Keratinocyte (primary cell): ENCODE measurements around the gene TTC4. TPM values are rescaled to one million over a fixed set of nuclear protein-coding genes. Genes with fewer than 3 reads are reported as not detected.

ENCODE experiments used
- DNase-seq: peaks from one replicate; pipeline ENCODE4 v3.0.0-alpha.2; 2011; ENCODE audit warnings: low read depth, missing footprints, low spot score
- FAIRE-seq: peaks from 2 replicates; lab custom pipeline; 2011; peaks lifted over from hg19 to GRCh38; lab: Jason Lieb, UNC
- H2AFZ ChIP-seq: 2 replicates; pipeline ENCODE4 v1.6.0; 2012; ENCODE audit warnings: low read length, control low read depth, inconsistent platforms; ENCODE audit not compliant: control insufficient read depth
- H3K27ac ChIP-seq: 2 replicates; pipeline ENCODE4 v1.5.1; 2011; ENCODE audit warnings: low read length; ENCODE audit not compliant: control insufficient read depth, insufficient read depth
- H3K27me3 ChIP-seq: 3 replicates; pipeline ENCODE4 v1.6.0; 2011; ENCODE audit warnings: low read length; ENCODE audit not compliant: control insufficient read depth, insufficient read depth; ENCODE audit errors: extremely low read depth
- H3K36me3 ChIP-seq, 2 experiments: 2 replicates in 1 of 2; 3 replicates in 1 of 2; pipeline ENCODE4 v1.5.1; 2011; ENCODE audit warnings: low read length in 2 of 2, mild to moderate bottlenecking in 1 of 2; ENCODE audit not compliant: control insufficient read depth in 2 of 2, insufficient read depth in 2 of 2; ENCODE audit errors: extremely low read depth in 1 of 2
- H3K4me1 ChIP-seq: 3 replicates; pipeline ENCODE4 v1.5.1; 2011; ENCODE audit warnings: low read length; ENCODE audit not compliant: control insufficient read depth, insufficient read depth; ENCODE audit errors: extremely low read depth
- H3K4me2 ChIP-seq: 3 replicates; pipeline ENCODE4 v1.6.0; 2011; ENCODE audit warnings: low read depth, low read length; ENCODE audit not compliant: control insufficient read depth, insufficient read depth; ENCODE audit errors: extremely low read depth
- H3K4me3 ChIP-seq, 3 experiments: fragments of 200-600 bp in 1 of 3; sonication (generic) in 1 of 3; 2 replicates in 2 of 3; 3 replicates in 1 of 3; pipeline ENCODE4 v1.5.1; 2011 to 2016; ENCODE audit warnings: low read length in 3 of 3, mild to moderate bottlenecking in 3 of 3, control low read depth in 2 of 3, inconsistent platforms in 1 of 3, low read depth in 1 of 3, mixed read lengths in 1 of 3, mixed run types in 1 of 3, moderate library complexity in 1 of 3; ENCODE audit not compliant: control insufficient read depth in 2 of 3, insufficient read depth in 2 of 3; ENCODE audit errors: extremely low read depth in 1 of 3
- H3K79me2 ChIP-seq: 2 replicates; pipeline ENCODE4 v1.6.0; 2012; ENCODE audit warnings: low read length; ENCODE audit not compliant: control insufficient read depth, insufficient read depth
- H3K9ac ChIP-seq: 3 replicates; pipeline ENCODE4 v1.6.0; 2011; ENCODE audit warnings: low read length; ENCODE audit not compliant: control insufficient read depth, insufficient read depth; ENCODE audit errors: extremely low read depth
- H3K9me1 ChIP-seq: 3 replicates; pipeline ENCODE4 v1.6.0; 2011; ENCODE audit warnings: low read length; ENCODE audit not compliant: control insufficient read depth, insufficient read depth; ENCODE audit errors: extremely low read depth
- H3K9me3 ChIP-seq: 2 replicates; pipeline ENCODE4 v1.5.1; 2012; ENCODE audit warnings: low read depth, low read length; ENCODE audit not compliant: control insufficient read depth
- H4K20me1 ChIP-seq: 3 replicates; pipeline ENCODE4 v1.6.0; 2011; ENCODE audit warnings: low read length; ENCODE audit not compliant: control insufficient read depth, insufficient read depth; ENCODE audit errors: extremely low read depth
- EZH2 ChIP-seq: IDR thresholded peaks from one replicate; pipeline ENCODE4 v1.6.1; 2012; ENCODE audit warnings: inconsistent platforms, mild to moderate bottlenecking, low read length, moderate library complexity
- dilution Hi-C: fragments of 300-500 bp; cut with MboI; formaldehyde crosslinking; loops from one replicate; pipeline ENCODE4 v1.7.0; 2020; ENCODE audit warnings: low sequenced_read_pairs; ENCODE audit not compliant: extremely low pct_ligation_motif_present
- polyA plus RNA-seq, 5 experiments: library from polyadenylated mRNA; depleted of rRNA in 3 of 5; stranded (reverse) in 3 of 5; stranded (forward) in 1 of 5; unstranded in 1 of 5; fragments of >200 nt; gene quantifications; 1 replicate in 1 of 5; 2 replicates in 3 of 5; 3 replicates in 1 of 5; pipeline versions ENCODE4 v1.2.1 to v1.2.3, GENCODE V29; 2011 to 2012; ENCODE audit warnings: missing spikeins in 2 of 5, low read depth in 1 of 5, low replicate concordance in 1 of 5
- TF ChIP-seq, protein P1 (sequence below), 3 experiments: IDR thresholded peaks in 1 of 3; conservative IDR thresholded peaks in 1 of 3; optimal IDR thresholded peaks in 1 of 3; 2 replicates in 2 of 3; 3 replicates in 1 of 3; pipeline versions ENCODE3 to v1.5.1; 2011; ENCODE audit warnings: low read length in 3 of 3, mild to moderate bottlenecking in 3 of 3, moderate library complexity in 2 of 3, control low read depth in 1 of 3, inconsistent platforms in 1 of 3; ENCODE audit not compliant: insufficient read depth in 2 of 3; ENCODE audit errors: extremely low read depth in 1 of 3

Gene TTC4
- polyA plus RNA-seq, 1 donor (not counting 4 experiments of a cell fraction or from before 2014, with no cell fraction given), result 40.3 TPM

- Histone ChIP-seq H2AFZ (no peak overlapping the region), H3K4me1 (no peaks in the 10 kb centered on the region), H3K27ac (no peak overlapping the region), H3K9ac (no peak overlapping the region), H3K27me3 (peaks cover 6% of the 10 kb centered on the region), H3K36me3 (no peaks in the 10 kb centered on the region), H3K79me2 (no peaks in the 10 kb centered on the region), H4K20me1 (no peaks in the 10 kb centered on the region), H3K4me3 (no peak overlapping the region), H3K4me2 (no peak overlapping the region), H3K9me3 (no peaks in the 10 kb centered on the region), H3K9me1 (no peaks in the 10 kb centered on the region)
- dilution Hi-C loops, result no loop called here
- no peak for TF ChIP-seq EZH2
- TF ChIP-seq, protein P1, sequence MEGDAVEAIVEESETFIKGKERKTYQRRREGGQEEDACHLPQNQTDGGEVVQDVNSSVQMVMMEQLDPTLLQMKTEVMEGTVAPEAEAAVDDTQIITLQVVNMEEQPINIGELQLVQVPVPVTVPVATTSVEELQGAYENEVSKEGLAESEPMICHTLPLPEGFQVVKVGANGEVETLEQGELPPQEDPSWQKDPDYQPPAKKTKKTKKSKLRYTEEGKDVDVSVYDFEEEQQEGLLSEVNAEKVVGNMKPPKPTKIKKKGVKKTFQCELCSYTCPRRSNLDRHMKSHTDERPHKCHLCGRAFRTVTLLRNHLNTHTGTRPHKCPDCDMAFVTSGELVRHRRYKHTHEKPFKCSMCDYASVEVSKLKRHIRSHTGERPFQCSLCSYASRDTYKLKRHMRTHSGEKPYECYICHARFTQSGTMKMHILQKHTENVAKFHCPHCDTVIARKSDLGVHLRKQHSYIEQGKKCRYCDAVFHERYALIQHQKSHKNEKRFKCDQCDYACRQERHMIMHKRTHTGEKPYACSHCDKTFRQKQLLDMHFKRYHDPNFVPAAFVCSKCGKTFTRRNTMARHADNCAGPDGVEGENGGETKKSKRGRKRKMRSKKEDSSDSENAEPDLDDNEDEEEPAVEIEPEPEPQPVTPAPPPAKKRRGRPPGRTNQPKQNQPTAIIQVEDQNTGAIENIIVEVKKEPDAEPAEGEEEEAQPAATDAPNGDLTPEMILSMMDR (optimal IDR thresholded peaks at IDR 0.05 in 1 of 3, IDR thresholded peaks at IDR 0.05 in 1 of 3, conservative IDR thresholded peaks at IDR 0.05 in 1 of 3; ENCODE audit: extremely low read depth in 1 of 3, insufficient read depth in 2 of 3, low read length in 3 of 3), result no peak
- FAIRE-seq (no peak), DNase-seq (no peak)
Observed at GRCh38 chr1:54701996-54702395, 13.7 kb upstream of the TTC4 start.

DNA sequence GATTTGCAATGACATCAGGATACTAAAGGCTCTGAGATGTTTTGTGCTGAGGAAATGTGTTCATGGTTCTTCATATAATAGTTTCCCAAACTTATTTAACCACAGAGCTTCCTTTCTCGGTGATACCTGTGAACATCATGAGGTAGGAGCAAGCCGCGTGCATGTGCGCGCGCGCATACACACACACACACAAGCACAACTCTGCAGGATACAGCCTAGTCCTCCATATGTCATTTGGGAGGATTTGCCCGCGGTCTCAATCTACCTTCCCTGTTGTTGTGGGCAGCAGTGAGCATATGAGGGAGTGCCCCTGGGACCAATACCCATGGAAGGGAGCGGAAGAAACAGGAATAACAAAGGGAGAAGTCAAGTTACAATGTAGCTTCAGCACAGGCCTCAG lies 12.2 kb upstream of the TTC4 start:
- no peak for FAIRE-seq
- no peak overlapping the region for H3K27ac ChIP-seq
- TF ChIP-seq, protein P1 (optimal IDR thresholded peaks at IDR 0.05 in 1 of 3, IDR thresholded peaks at IDR 0.05 in 1 of 3, conservative IDR thresholded peaks at IDR 0.05 in 1 of 3; ENCODE audit: extremely low read depth in 1 of 3, insufficient read depth in 2 of 3, low read length in 3 of 3), result no peak
- H3K9ac ChIP-seq, result no peak overlapping the region
- H3K4me1 ChIP-seq, result no peaks in the 10 kb centered on the region
- H3K9me1 ChIP-seq, result no peaks in the 10 kb centered on the region
- H3K36me3 ChIP-seq, result no peaks in the 10 kb centered on the region
- no peak overlapping the region for H2AFZ ChIP-seq
- no peak overlapping the region for H3K4me3 ChIP-seq
- no peaks in the 10 kb centered on the region for H3K79me2 ChIP-seq
- no peaks in the 10 kb centered on the region for H3K9me3 ChIP-seq
- dilution Hi-C loops, result no loop called here
- H3K4me2 ChIP-seq, result no peak overlapping the region
- no peak for DNase-seq
- H3K27me3 ChIP-seq, result peaks cover 2% of the 10 kb centered on the region
- H4K20me1 ChIP-seq, result no peaks in the 10 kb centered on the region
